CD14-positive monocyte (primary cell): Measurements from ENCODE around the gene PCCA. TPM values are rescaled to one million over a fixed set of nuclear protein-coding genes. Genes with fewer than 3 reads are reported as not detected.

Experiments used
- DNase-seq, 3 donors: peaks; one replicate each; pipeline ENCODE4 v3.0.0-alpha.2; 2011 to 2022
- H2AFZ ChIP-seq: 2 replicates; pipeline ENCODE4 v1.6.0; 2012; ENCODE audit warnings: mild to moderate bottlenecking, low read depth, low read length, inconsistent platforms; ENCODE audit not compliant: insufficient read depth, poor library complexity, severe bottlenecking
- H3K27ac ChIP-seq, 2 donors: 1 replicate in 1 of 2; 2 replicates in 1 of 2; pipeline ENCODE4 v1.5.1; 2012 to 2013; ENCODE audit warnings: low read length in 2 of 2, control low read depth in 1 of 2, inconsistent platforms in 1 of 2, low read depth in 1 of 2, mild to moderate bottlenecking in 1 of 2
- H3K27me3 ChIP-seq, 2 donors: one replicate each; pipeline versions ENCODE4 v1.6.0 to v1.6.1; 2011 to 2013; ENCODE audit warnings: low read length in 2 of 2; ENCODE audit not compliant: control insufficient read depth in 2 of 2, insufficient read depth in 2 of 2
- H3K36me3 ChIP-seq, 2 donors: replicated peaks in 1 of 2; 1 replicate in 1 of 2; 2 replicates in 1 of 2; pipeline versions ENCODE4 v1.5.1 to v1.6.1; 2012 to 2013; ENCODE audit warnings: low read length in 2 of 2, control low read depth in 1 of 2, inconsistent platforms in 1 of 2, mild to moderate bottlenecking in 1 of 2; ENCODE audit not compliant: insufficient read depth in 2 of 2, control insufficient read depth in 1 of 2
- H3K4me1 ChIP-seq, 2 donors: 1 replicate in 1 of 2; 2 replicates in 1 of 2; pipeline versions ENCODE4 v1.5.1 to v1.6.1; 2012 to 2013; ENCODE audit warnings: low read length in 2 of 2, control low read depth in 1 of 2, inconsistent platforms in 1 of 2, mild to moderate bottlenecking in 1 of 2, moderate library complexity in 1 of 2; ENCODE audit not compliant: insufficient read depth in 2 of 2, control insufficient read depth in 1 of 2
- H3K4me2 ChIP-seq: replicated peaks from 2 replicates; pipeline ENCODE3; 2012; ENCODE audit warnings: low read length, moderate library complexity, mild to moderate bottlenecking; ENCODE audit not compliant: poor library complexity, severe bottlenecking; ENCODE audit errors: extremely low read depth
- H3K4me3 ChIP-seq, 3 experiments: fragments of 200-600 bp in 1 of 3; sonication (generic) in 1 of 3; replicated peaks in 1 of 3; 1 replicate in 2 of 3; 2 replicates in 1 of 3; pipeline ENCODE4 v1.5.1; 2011 to 2013; ENCODE audit warnings: low read length in 3 of 3, mild to moderate bottlenecking in 3 of 3, control low read depth in 2 of 3, low read depth in 2 of 3, inconsistent platforms in 1 of 3, moderate library complexity in 1 of 3
- H3K79me2 ChIP-seq: 2 replicates; pipeline ENCODE4 v1.6.0; 2012; ENCODE audit warnings: mild to moderate bottlenecking, control low read depth, inconsistent platforms, low read length, moderate library complexity; ENCODE audit not compliant: insufficient read depth
- H3K9ac ChIP-seq: 2 replicates; pipeline ENCODE4 v1.6.0; 2017; ENCODE audit warnings: low read length, mild to moderate bottlenecking; ENCODE audit not compliant: insufficient read depth, poor library complexity, severe bottlenecking
- H3K9me3 ChIP-seq, 2 donors: replicated peaks in 1 of 2; 1 replicate in 1 of 2; 2 replicates in 1 of 2; pipeline versions ENCODE4 v1.5.1 to v1.6.1; 2012 to 2013; ENCODE audit warnings: low read length in 2 of 2, control low read depth in 1 of 2; ENCODE audit not compliant: control insufficient read depth in 1 of 2, insufficient read depth in 1 of 2
- H4K20me1 ChIP-seq: 2 replicates; pipeline ENCODE4 v1.6.0; 2012; ENCODE audit warnings: mild to moderate bottlenecking, low read length, control low read depth, moderate library complexity; ENCODE audit not compliant: insufficient read depth
- H3K27ac Mint-ChIP-seq, 7 donors: one replicate each; pipeline ENCODE4 v1.8.0; 2020; ENCODE audit warnings: mild to moderate bottlenecking in 7 of 7, mixed read lengths in 7 of 7, moderate library complexity in 6 of 7, inconsistent platforms in 2 of 7
- H3K27me3 Mint-ChIP-seq, 3 donors: one replicate each; pipeline ENCODE4 v1.8.0; 2021 to 2022; ENCODE audit warnings: low read depth in 3 of 3, mild to moderate bottlenecking in 3 of 3, mixed read lengths in 3 of 3, moderate library complexity in 3 of 3, inconsistent platforms in 1 of 3
- H3K36me3 Mint-ChIP-seq, 2 donors: one replicate each; pipeline ENCODE4 v1.8.0; 2020; ENCODE audit warnings: mixed read lengths in 2 of 2, inconsistent platforms in 1 of 2, mild to moderate bottlenecking in 1 of 2
- H3K4me1 Mint-ChIP-seq: one replicate; pipeline ENCODE4 v1.8.0; 2020; ENCODE audit warnings: mild to moderate bottlenecking, mixed read lengths
- H3K4me3 Mint-ChIP-seq, 2 donors: one replicate each; pipeline ENCODE4 v1.8.0; 2020; ENCODE audit warnings: mild to moderate bottlenecking in 2 of 2, mixed read lengths in 2 of 2, moderate library complexity in 1 of 2
- H3K9me3 Mint-ChIP-seq, 7 donors: one replicate each; pipeline ENCODE4 v1.8.0; 2020 to 2022; ENCODE audit warnings: mixed read lengths in 7 of 7, mild to moderate bottlenecking in 6 of 7, moderate library complexity in 6 of 7, inconsistent platforms in 2 of 7
- WGBS: methylation state at CpG from one replicate; pipeline ENCODE4 v1.1.5; 2013; ENCODE audit warnings: missing lambda C conversion rate; ENCODE audit not compliant: insufficient coverage; 5-methylcytosine and 5-hydroxymethylcytosine counted together
- intact Hi-C, 2 donors: fragments of 100-400 bp; cut with micrococcal nuclease; formaldehyde crosslinking; loops; one replicate each; pipeline versions ENCODE4 v1.15.0 to v1.15.1; 2023
- polyA plus RNA-seq, 3 donors: library from polyadenylated mRNA; depleted of rRNA in 1 of 3; unstranded in 2 of 3; stranded (reverse) in 1 of 3; fragments of 300-500 nt in 2 of 3; fragments of >200 nt in 1 of 3; fragmentation: Illumina TruSeq in 2 of 3; gene quantifications; 1 replicate in 2 of 3; 2 replicates in 1 of 3; pipeline ENCODE4 v1.2.3, GENCODE V29; 2012 to 2021
- TF ChIP-seq, protein P1 (sequence below): fragments of 200-600 bp; IDR thresholded peaks from one replicate; pipeline ENCODE4 v1.8.0; 2022; ENCODE audit warnings: antibody characterized with exemption, mild to moderate bottlenecking

Gene PCCA
- polyA plus RNA-seq, 3 donors: 4.4 to 13.5 (median 11.9) TPM

- Histone ChIP-seq H3K27ac (no peak overlapping the region), H3K4me1 (no peaks in the 10 kb centered on the region), H3K4me3 (no peak overlapping the region), H3K27me3 (no peaks in the 10 kb centered on the region), H3K36me3 (no peaks in the 10 kb centered on the region), H3K9ac (no peak overlapping the region), H3K79me2 (no peaks in the 10 kb centered on the region), H3K4me2 (no peak overlapping the region), H3K9me3 (peaks cover 13 to 16% of the 10 kb centered on the region in 2 donors), H2AFZ (no peak overlapping the region), H4K20me1 (no peaks in the 10 kb centered on the region)
- intact Hi-C loops: no loop called here
- no peak for DNase-seq
- Mint-ChIP-seq H3K27me3 (peaks cover 0 to 2% (median 0%) of the 10 kb centered on the region in 3 donors), H3K9me3 (peaks cover 10 to 33% (median 19%) of the 10 kb centered on the region in 7 donors), H3K36me3 (peaks cover 8 to 14% of the 10 kb centered on the region in 2 donors), H3K27ac (no peak overlapping the region), H3K4me1 (no peaks in the 10 kb centered on the region), H3K4me3 (no peak overlapping the region)
- TF ChIP-seq, protein P1, sequence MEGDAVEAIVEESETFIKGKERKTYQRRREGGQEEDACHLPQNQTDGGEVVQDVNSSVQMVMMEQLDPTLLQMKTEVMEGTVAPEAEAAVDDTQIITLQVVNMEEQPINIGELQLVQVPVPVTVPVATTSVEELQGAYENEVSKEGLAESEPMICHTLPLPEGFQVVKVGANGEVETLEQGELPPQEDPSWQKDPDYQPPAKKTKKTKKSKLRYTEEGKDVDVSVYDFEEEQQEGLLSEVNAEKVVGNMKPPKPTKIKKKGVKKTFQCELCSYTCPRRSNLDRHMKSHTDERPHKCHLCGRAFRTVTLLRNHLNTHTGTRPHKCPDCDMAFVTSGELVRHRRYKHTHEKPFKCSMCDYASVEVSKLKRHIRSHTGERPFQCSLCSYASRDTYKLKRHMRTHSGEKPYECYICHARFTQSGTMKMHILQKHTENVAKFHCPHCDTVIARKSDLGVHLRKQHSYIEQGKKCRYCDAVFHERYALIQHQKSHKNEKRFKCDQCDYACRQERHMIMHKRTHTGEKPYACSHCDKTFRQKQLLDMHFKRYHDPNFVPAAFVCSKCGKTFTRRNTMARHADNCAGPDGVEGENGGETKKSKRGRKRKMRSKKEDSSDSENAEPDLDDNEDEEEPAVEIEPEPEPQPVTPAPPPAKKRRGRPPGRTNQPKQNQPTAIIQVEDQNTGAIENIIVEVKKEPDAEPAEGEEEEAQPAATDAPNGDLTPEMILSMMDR: no peak
- WGBS: no CpG with 5 or more reads among the region's 1 CpG
These were observed 310.6 kb downstream of the PCCA start for GRCh38 chr13:100399455-100399854.

- intact Hi-C loops: no loop called here
- Mint-ChIP-seq H3K27me3 (peaks cover 0 to 2% (median 0%) of the 10 kb centered on the region in 3 donors), H3K4me3 (no peak overlapping the region), H3K27ac (no peak overlapping the region), H3K4me1 (no peaks in the 10 kb centered on the region), H3K36me3 (peaks cover 8 to 22% of the 10 kb centered on the region in 2 donors), H3K9me3 (peaks cover 29 to 67% (median 46%) of the 10 kb centered on the region in 7 donors)
- Histone ChIP-seq H2AFZ (no peak overlapping the region), H3K4me3 (no peak overlapping the region), H3K4me2 (no peak overlapping the region), H3K79me2 (no peaks in the 10 kb centered on the region), H4K20me1 (no peaks in the 10 kb centered on the region), H3K9me3 (peaks cover 45 to 46% of the 10 kb centered on the region in 2 donors), H3K9ac (no peak overlapping the region), H3K36me3 (peaks cover 0 to 7% of the 10 kb centered on the region in 2 donors), H3K27me3 (no peaks in the 10 kb centered on the region), H3K27ac (no peak overlapping the region), H3K4me1 (no peaks in the 10 kb centered on the region)
- 97% methylated on average over 4 of the region's 6 CpGs for WGBS
- DNase-seq: no peak
- TF ChIP-seq, protein P1: no peak
These were observed 314.8 kb downstream of the PCCA start for GRCh38 chr13:100403675-100404074.
